Stimulated activated naive CD8-positive, alpha-beta T cell treated with anti-CD3 and anti-CD28 coated beads, Interleukin-15, Interleukin-2, amounts not matched to agents 100 ng/mL and 50 ng/mL, for 24 hours (primary cell): ENCODE data around the gene ZSWIM3.

Experiments used
- H3K27ac Mint-ChIP-seq: one replicate; pipeline ENCODE4 v1.8.0; 2021; ENCODE audit warnings: mild to moderate bottlenecking, mixed read lengths
- H3K27me3 Mint-ChIP-seq: one replicate; pipeline ENCODE4 v1.8.0; 2021; ENCODE audit warnings: mixed read lengths
- H3K36me3 Mint-ChIP-seq: one replicate; pipeline ENCODE4 v1.8.0; 2021; ENCODE audit warnings: low read depth, mixed read lengths
- H3K4me1 Mint-ChIP-seq: one replicate; pipeline ENCODE4 v1.8.0; 2021; ENCODE audit warnings: low read depth, mixed read lengths
- H3K4me3 Mint-ChIP-seq: one replicate; pipeline ENCODE4 v1.8.0; 2021; ENCODE audit warnings: mild to moderate bottlenecking, mixed read lengths
- H3K9me3 Mint-ChIP-seq: one replicate; pipeline ENCODE4 v1.8.0; 2021; ENCODE audit warnings: mixed read lengths

The ZSWIM3 gene

GRCh38 chr20:45886590-45887345 lies 29.4 kb downstream of the ZSWIM3 start:
- peaks cover 26% of the 10 kb centered on the region for H3K36me3 Mint-ChIP-seq
- no peak overlapping the region for H3K4me3 Mint-ChIP-seq
- H3K27ac Mint-ChIP-seq, result peak overlapping the region; percentile 55
- H3K27me3 Mint-ChIP-seq, result no peaks in the 10 kb centered on the region
- H3K4me1 Mint-ChIP-seq, result peaks cover 52% of the 10 kb centered on the region
- H3K9me3 Mint-ChIP-seq, result no peaks in the 10 kb centered on the region

- Mint-ChIP-seq H3K4me3 (no peak within 1 kb of the TSS), H3K27ac (peak within 1 kb of the TSS; percentile 55), H3K4me1 (peaks cover 53% of the 10 kb centered on the region), H3K36me3 (peaks cover 22% of the 10 kb centered on the region), H3K9me3 (no peaks in the 10 kb centered on the region), H3K27me3 (no peaks in the 10 kb centered on the region)
Observed at GRCh38 chr20:45887346-45887715, 29.9 kb downstream of the ZSWIM3 start, which contains the start of gene SPATA25. SPATA25 (minus strand) TSS chr20:45887622; CDS start chr20:45887590, 32 bp downstream.

GRCh38 chr20:45888681-45889080 lies 31.3 kb downstream of the ZSWIM3 start:
- Mint-ChIP-seq H3K9me3 (no peaks in the 10 kb centered on the region), H3K4me3 (no peak overlapping the region), H3K4me1 (peaks cover 50% of the 10 kb centered on the region), H3K27me3 (no peaks in the 10 kb centered on the region), H3K36me3 (peaks cover 10% of the 10 kb centered on the region), H3K27ac (no peak overlapping the region)

- H3K27me3 Mint-ChIP-seq, result no peaks in the 10 kb centered on the region
- H3K27ac Mint-ChIP-seq, result peak overlapping the region; percentile 86
- H3K9me3 Mint-ChIP-seq, result no peaks in the 10 kb centered on the region
- H3K4me3 Mint-ChIP-seq, result peak overlapping the region; percentile 89
- peaks cover 11% of the 10 kb centered on the region for H3K36me3 Mint-ChIP-seq
- peaks cover 47% of the 10 kb centered on the region for H3K4me1 Mint-ChIP-seq
Observed at GRCh38 chr20:45890077-45890984, 32.9 kb downstream of the ZSWIM3 start.

GRCh38 chr20:45890985-45891983 lies 33.9 kb downstream of the ZSWIM3 start, which contains the start of the genes CTSA and NEURL2:
CTSA (plus strand) TSS chr20:45891335; CDS start chr20:45891569, 234 bp downstream.
NEURL2 (minus strand) TSS chr20:45891208; CDS start chr20:45890991, 217 bp downstream.
- peaks cover 8% of the 10 kb centered on the region for H3K36me3 Mint-ChIP-seq
- peak within 1 kb of the TSS; percentile 89 for H3K4me3 Mint-ChIP-seq
- no peaks in the 10 kb centered on the region for H3K27me3 Mint-ChIP-seq
- H3K27ac Mint-ChIP-seq, result peak within 1 kb of the TSS; percentile 94
- H3K4me1 Mint-ChIP-seq, result peaks cover 39% of the 10 kb centered on the region
- no peaks in the 10 kb centered on the region for H3K9me3 Mint-ChIP-seq

- Mint-ChIP-seq H3K4me3 (peak overlapping the region; percentile 89), H3K27me3 (no peaks in the 10 kb centered on the region), H3K27ac (peak overlapping the region; percentile 79), H3K36me3 (peaks cover 13% of the 10 kb centered on the region), H3K4me1 (peaks cover 36% of the 10 kb centered on the region), H3K9me3 (no peaks in the 10 kb centered on the region)
Observed at GRCh38 chr20:45892049-45892825, 34.8 kb downstream of the ZSWIM3 start.

- Mint-ChIP-seq H3K27ac (peak overlapping the region; percentile 79), H3K9me3 (no peaks in the 10 kb centered on the region), H3K27me3 (no peaks in the 10 kb centered on the region), H3K4me3 (peak overlapping the region; percentile 89), H3K36me3 (peaks cover 14% of the 10 kb centered on the region), H3K4me1 (peaks cover 36% of the 10 kb centered on the region)
Observed at GRCh38 chr20:45892828-45893500, 35.5 kb downstream of the ZSWIM3 start.

- peak overlapping the region; percentile 28 for H3K4me3 Mint-ChIP-seq
- H3K27me3 Mint-ChIP-seq, result no peaks in the 10 kb centered on the region
- peaks cover 18% of the 10 kb centered on the region for H3K36me3 Mint-ChIP-seq
- no peaks in the 10 kb centered on the region for H3K9me3 Mint-ChIP-seq
- peaks cover 36% of the 10 kb centered on the region for H3K4me1 Mint-ChIP-seq
- H3K27ac Mint-ChIP-seq, result peak overlapping the region; percentile 5
Observed at GRCh38 chr20:45893831-45894230, 36.4 kb downstream of the ZSWIM3 start.

- H3K27me3 Mint-ChIP-seq, result no peaks in the 10 kb centered on the region
- peaks cover 32% of the 10 kb centered on the region for H3K4me1 Mint-ChIP-seq
- H3K27ac Mint-ChIP-seq, result no peak overlapping the region
- no peaks in the 10 kb centered on the region for H3K9me3 Mint-ChIP-seq
- no peak overlapping the region for H3K4me3 Mint-ChIP-seq
- H3K36me3 Mint-ChIP-seq, result peaks cover 22% of the 10 kb centered on the region
Observed at GRCh38 chr20:45894797-45895196, 37.4 kb downstream of the ZSWIM3 start.

GRCh38 chr20:45896641-45897161 lies 39.3 kb downstream of the ZSWIM3 start:
- peaks cover 22% of the 10 kb centered on the region for H3K36me3 Mint-ChIP-seq
- no peaks in the 10 kb centered on the region for H3K27me3 Mint-ChIP-seq
- H3K4me1 Mint-ChIP-seq, result peaks cover 26% of the 10 kb centered on the region
- no peaks in the 10 kb centered on the region for H3K9me3 Mint-ChIP-seq
- H3K4me3 Mint-ChIP-seq, result no peak overlapping the region
- H3K27ac Mint-ChIP-seq, result no peak overlapping the region

GRCh38 chr20:45897289-45897688 lies 39.9 kb downstream of the ZSWIM3 start:
- no peaks in the 10 kb centered on the region for H3K27me3 Mint-ChIP-seq
- no peak overlapping the region for H3K4me3 Mint-ChIP-seq
- peaks cover 22% of the 10 kb centered on the region for H3K36me3 Mint-ChIP-seq
- H3K27ac Mint-ChIP-seq, result no peak overlapping the region
- peaks cover 21% of the 10 kb centered on the region for H3K4me1 Mint-ChIP-seq
- H3K9me3 Mint-ChIP-seq, result no peaks in the 10 kb centered on the region

- Mint-ChIP-seq H3K27ac (no peak overlapping the region), H3K4me1 (peaks cover 17% of the 10 kb centered on the region), H3K4me3 (no peak overlapping the region), H3K9me3 (no peaks in the 10 kb centered on the region), H3K36me3 (peaks cover 22% of the 10 kb centered on the region), H3K27me3 (no peaks in the 10 kb centered on the region)
Observed at GRCh38 chr20:45897692-45898091, 40.3 kb downstream of the ZSWIM3 start.

GRCh38 chr20:45898285-45898684 lies 40.9 kb downstream of the ZSWIM3 start:
- Mint-ChIP-seq H3K9me3 (no peaks in the 10 kb centered on the region), H3K4me1 (peaks cover 11% of the 10 kb centered on the region), H3K36me3 (peaks cover 22% of the 10 kb centered on the region), H3K27ac (no peak overlapping the region), H3K27me3 (no peaks in the 10 kb centered on the region), H3K4me3 (no peak overlapping the region)
